HepG2 (cell line): ENCODE results near the gene PPP4R4. TPM values are rescaled to one million over a fixed set of nuclear protein-coding genes. Genes with fewer than 3 reads are reported as not detected.

Source experiments
- ATAC-seq: fragments of 200-7000 bp; cut with Tn5 transposase; 3 replicates; pipeline ENCODE4 v1.9.1; 2020; ENCODE audit warnings: mild to moderate bottlenecking, moderate library complexity
- BruUV-seq: library from RNA; stranded (reverse); fragments of 400-500 nt; replicated peaks from 2 replicates; lab custom pipeline; 2021; lab: Mats Ljungman, UMichigan
- CTCF ChIA-PET: fragments of 300-600 bp; formaldehyde crosslinking; extraction: SDS; loops from one replicate; lab custom pipeline; 2021; ENCODE audit warnings: low total read pairs, inconsistent platforms, low intra/inter-chr PET ratio; lab: Yijun Ruan, JAX
- POLR2A ChIA-PET: fragments of 350-600 bp; sonication (Branson Sonifier 250); formaldehyde crosslinking; loops from one replicate; lab custom pipeline; 2020; ENCODE audit warnings: antibody characterized with exemption, inconsistent platforms; lab: Yijun Ruan, JAX
- DNase-seq: peaks from one replicate; pipeline ENCODE4 v3.0.0-alpha.2; 2015; ENCODE audit warnings: low spot score
- FAIRE-seq: peaks from 3 replicates; lab custom pipeline; 2011; peaks lifted over from hg19 to GRCh38; lab: Jason Lieb, UNC
- H2AFZ ChIP-seq: one replicate; pipeline ENCODE4 v1.6.1; 2011; ENCODE audit warnings: low read length, inconsistent platforms
- H3K27ac ChIP-seq: fragments of 300-600 bp; 3 replicates; pipeline ENCODE4 v1.8.0; 2011; ENCODE audit warnings: mixed run types, mild to moderate bottlenecking, mixed read lengths, low read length, inconsistent platforms; ENCODE audit not compliant: insufficient read depth; ENCODE audit errors: extremely low read length
- H3K27me3 ChIP-seq, 2 experiments: fragments of 200-600 bp in 1 of 2; 2 replicates in 1 of 2; 3 replicates in 1 of 2; pipeline versions ENCODE4 v1.6.0 to v1.8.0; 2011; ENCODE audit warnings: low read length in 2 of 2, mild to moderate bottlenecking in 2 of 2, moderate library complexity in 2 of 2, inconsistent platforms in 1 of 2; ENCODE audit not compliant: insufficient read depth in 2 of 2, control insufficient read depth in 1 of 2
- H3K36me3 ChIP-seq, 2 experiments: fragments of 200-600 bp in 1 of 2; replicated peaks in 1 of 2; 2 replicates in 1 of 2; 3 replicates in 1 of 2; pipeline versions ENCODE4 v1.5.1 to v1.8.0; 2011; ENCODE audit warnings: low read length in 2 of 2, inconsistent platforms in 1 of 2; ENCODE audit not compliant: insufficient read depth in 2 of 2, control insufficient read depth in 1 of 2
- H3K4me1 ChIP-seq: 2 replicates; pipeline ENCODE4 v1.5.1; 2012; ENCODE audit warnings: low read length, inconsistent platforms; ENCODE audit not compliant: insufficient read depth
- H3K4me2 ChIP-seq: 2 replicates; pipeline ENCODE4 v1.6.0; 2011; ENCODE audit warnings: low read depth, low read length, inconsistent platforms
- H3K4me3 ChIP-seq, 3 experiments: fragments of 200-600 bp in 1 of 3; sonication (generic), shearing (Covaris generic) in 1 of 3; replicated peaks in 1 of 3; 2 replicates each; pipeline ENCODE4 v1.5.1; 2011 to 2016; ENCODE audit warnings: low read length in 3 of 3, inconsistent platforms in 2 of 3, low read depth in 2 of 3, mild to moderate bottlenecking in 2 of 3, control low read depth in 1 of 3, mixed read lengths in 1 of 3; ENCODE audit not compliant: insufficient read depth in 1 of 3
- H3K79me2 ChIP-seq: one replicate; pipeline ENCODE4 v1.6.1; 2011; ENCODE audit warnings: low read length, inconsistent platforms; ENCODE audit not compliant: insufficient read depth
- H3K9ac ChIP-seq: 2 replicates; pipeline ENCODE4 v1.6.0; 2011; ENCODE audit warnings: mild to moderate bottlenecking, low read depth, low read length, inconsistent platforms; ENCODE audit not compliant: insufficient read depth
- H3K9me3 ChIP-seq: 2 replicates; pipeline ENCODE4 v1.5.1; 2012; ENCODE audit warnings: mild to moderate bottlenecking, low read length
- H4K20me1 ChIP-seq: 2 replicates; pipeline ENCODE4 v1.6.0; 2011; ENCODE audit warnings: inconsistent platforms, mild to moderate bottlenecking, low read length, moderate library complexity; ENCODE audit not compliant: insufficient read depth
- AHR ChIP-seq: IDR thresholded peaks from 2 replicates; pipeline ENCODE4 v1.6.1; 2018; ENCODE audit warnings: missing genetic modification reagents, missing compliant biosample characterization
- CC2D1A ChIP-seq: sonication (generic); formaldehyde crosslinking; IDR thresholded peaks from 2 replicates; pipeline ENCODE4 v1.8.1; 2023; ENCODE audit warnings: mild to moderate bottlenecking, missing genetic modification reagents
- CHCHD3 ChIP-seq: sonication (generic); formaldehyde crosslinking; IDR thresholded peaks from 2 replicates; pipeline ENCODE4 v1.8.0; 2022; ENCODE audit warnings: mild to moderate bottlenecking, missing genetic modification reagents, moderate library complexity
- ELK4 ChIP-seq: sonication (generic); formaldehyde crosslinking; IDR thresholded peaks from 2 replicates; pipeline ENCODE4 v1.9.0; 2021; ENCODE audit warnings: missing genetic modification reagents, borderline replicate concordance
- JUND ChIP-seq: sonication (generic); formaldehyde crosslinking; IDR thresholded peaks from 2 replicates; pipeline ENCODE4 v1.8.0; 2022; ENCODE audit warnings: mild to moderate bottlenecking, missing genetic modification reagents
- MZF1 ChIP-seq: sonication (generic); formaldehyde crosslinking; IDR thresholded peaks from 2 replicates; pipeline ENCODE4 v1.8.1; 2023; ENCODE audit warnings: mild to moderate bottlenecking, missing genetic modification reagents, borderline replicate concordance
- NCOA1 ChIP-seq: sonication (generic); formaldehyde crosslinking; IDR thresholded peaks from 2 replicates; pipeline ENCODE4 v1.9.0; 2021; ENCODE audit warnings: missing genetic modification reagents
- SMARCE1 ChIP-seq: fragments of 450-650 bp; IDR thresholded peaks from 2 replicates; pipeline ENCODE4 v1.6.1; 2017; ENCODE audit warnings: borderline replicate concordance
- YEATS4 ChIP-seq: sonication (generic); formaldehyde crosslinking; IDR thresholded peaks from 2 replicates; pipeline ENCODE4 v1.4.0; 2020; ENCODE audit warnings: missing genetic modification reagents, borderline replicate concordance
- ZMYM4 ChIP-seq: sonication (generic); formaldehyde crosslinking; IDR thresholded peaks from 2 replicates; pipeline ENCODE4 v1.8.1; 2023; ENCODE audit warnings: mild to moderate bottlenecking, missing genetic modification reagents
- ZNF282 ChIP-seq: fragments of 450-650 bp; IDR thresholded peaks from 2 replicates; pipeline ENCODE4 v1.6.1; 2018; ENCODE audit not compliant: partially characterized antibody
- ZNF546 ChIP-seq: sonication (generic); formaldehyde crosslinking; conservative IDR thresholded peaks from 2 replicates; pipeline ENCODE4 v1.8.1; 2023; ENCODE audit warnings: mild to moderate bottlenecking, missing genetic modification reagents
- WGBS: methylation state at CpG from one replicate; pipeline ENCODE4 v1.1.6; 2017; ENCODE audit warnings: low lambda C conversion rate; 5-methylcytosine and 5-hydroxymethylcytosine counted together
- in situ Hi-C: cut with HindIII; loops from 2 replicates; pipeline ENCODE4 v1.10.0; 2017; ENCODE audit warnings: low pct_unique_long_range_greater_than_20kb; ENCODE audit not compliant: extremely low pct_ligation_motif_present
- intact Hi-C: fragments of 100-400 bp; cut with micrococcal nuclease; formaldehyde crosslinking; loops from one replicate; pipeline ENCODE4 v1.10.0; 2022; ENCODE audit not compliant: unreplicated experiment
- polyA plus RNA-seq, 8 experiments: library from polyadenylated mRNA; depleted of rRNA in 3 of 8; stranded (reverse) in 7 of 8; unstranded in 1 of 8; fragments of >200 nt; fragmentation: Illumina TruSeq in 4 of 8; extraction: Trizol in 4 of 8; gene quantifications; 2 replicates each; pipeline versions ENCODE4 v1.2.1 to v1.2.3, GENCODE V29; 2011 to 2016; ENCODE audit warnings: low read depth in 4 of 8, missing spikeins in 1 of 8, mixed read lengths in 1 of 8; ENCODE audit not compliant: insufficient read depth in 1 of 8
- total RNA-seq, 5 experiments: library from RNA; depleted of rRNA; stranded (reverse); fragments of >200 nt; fragmentation: Illumina TruSeq; extraction: Trizol; gene quantifications; 2 replicates each; pipeline ENCODE4 v1.2.3, GENCODE V29; 2016; ENCODE audit warnings: low read depth in 1 of 5

Gene PPP4R4
- total and polyA plus RNA-seq, 2 of the 13 experiments (the other 11 are each of a cell fraction or from before 2014, with no cell fraction given): 9.5 to 19.8 TPM

GRCh38 chr14:94225460-94226378, 51.6 kb downstream of the PPP4R4 start (continued):
- TF ChIP-seq ZMYM4 (no peak), ELK4 (CRISPR knock-in tag) (no peak)

GRCh38 chr14:94227029-94227428, 52.9 kb downstream of the PPP4R4 start:
- H3K4me2 ChIP-seq: no peak overlapping the region
- FAIRE-seq: no peak
- intact Hi-C loops (no loop called here), in situ Hi-C loops (no loop called here)
- no peak overlapping the region for H3K4me3 ChIP-seq
- no peaks in the 10 kb centered on the region for H4K20me1 ChIP-seq
- ATAC-seq: no peak
- ChIA-PET CTCF (no interaction called here), POLR2A (interaction anchor here (1.3 kb wide), 1 partner anchor 66 kb away, joined by 3 read pairs; the partner anchor contains the start of gene SERPINA10)
- no peaks in the 10 kb centered on the region for H3K9me3 ChIP-seq
- no peaks in the 10 kb centered on the region for H3K27me3 ChIP-seq
- H3K9ac ChIP-seq: no peak overlapping the region
- 0 out of 5 replicates have a peak, but pooled peaks cover 0 to 2% of the 10 kb centered on the region in 2 experiments for H3K36me3 ChIP-seq
- no peaks in the 10 kb centered on the region for H3K4me1 ChIP-seq
- H3K27ac ChIP-seq: no peak overlapping the region
- WGBS: 86% methylated on average over 4 of the region's 4 CpGs
- H3K79me2 ChIP-seq: no peaks in the 10 kb centered on the region
- no TSS peak for BruUV-seq
- no peak overlapping the region for H2AFZ ChIP-seq
- TF ChIP-seq JUND: no peak
- no peak for TF ChIP-seq CC2D1A
- no peak for TF ChIP-seq ZNF282
- no peak for TF ChIP-seq AHR (CRISPR knock-in tag)
- no peak for TF ChIP-seq SMARCE1
- TF ChIP-seq ZNF546 (CRISPR knock-in tag): no peak
- no peak for TF ChIP-seq CHCHD3
- TF ChIP-seq YEATS4 (CRISPR knock-in tag): no peak
- TF ChIP-seq MZF1 (CRISPR knock-in tag): no peak
- TF ChIP-seq NCOA1 (CRISPR knock-in tag): no peak
- no peak for DNase-seq
